Neural progenitor cell (in vitro differentiated cells): Measurements from ENCODE around the gene MBP. TPM values are rescaled to one million over a fixed set of nuclear protein-coding genes. Genes with fewer than 3 reads are reported as not detected.

ENCODE experiments used
- DNase-seq: peaks from one replicate; pipeline ENCODE4 v3.0.0-alpha.2; 2016; ENCODE audit warnings: low spot score
- H2AFZ ChIP-seq: fragments of 200-600 bp; sonication (generic); replicated peaks from 2 replicates; pipeline ENCODE4 v1.6.1; 2016; ENCODE audit warnings: antibody characterized with exemption
- H3F3A ChIP-seq: fragments of 200-600 bp; sonication (generic); 2 replicates; pipeline ENCODE4 v1.6.1; 2016; ENCODE audit warnings: antibody characterized with exemption, low read depth
- H3K27ac ChIP-seq: fragments of 200-600 bp; sonication (generic); 2 replicates; pipeline ENCODE4 v1.5.1; 2016; ENCODE audit warnings: mild to moderate bottlenecking
- H3K27me3 ChIP-seq: fragments of 200-600 bp; sonication (generic); 2 replicates; pipeline ENCODE4 v1.6.1; 2016; ENCODE audit warnings: mild to moderate bottlenecking, moderate library complexity
- H3K36me3 ChIP-seq: fragments of 200-600 bp; sonication (generic); 2 replicates; pipeline ENCODE4 v1.5.1; 2016
- H3K4me1 ChIP-seq: fragments of 200-600 bp; sonication (generic); 2 replicates; pipeline ENCODE4 v1.6.1; 2016; ENCODE audit warnings: mixed run types
- H3K4me2 ChIP-seq: fragments of 200-600 bp; sonication (generic); 2 replicates; pipeline ENCODE4 v1.6.1; 2016
- H3K4me3 ChIP-seq: fragments of 200-600 bp; sonication (generic); 2 replicates; pipeline ENCODE4 v1.5.1; 2016
- H3K79me2 ChIP-seq: fragments of 200-600 bp; sonication (generic); 2 replicates; pipeline ENCODE4 v1.6.1; 2016; ENCODE audit warnings: low read depth
- H3K9ac ChIP-seq: fragments of 200-600 bp; sonication (generic); 2 replicates; pipeline ENCODE4 v1.6.1; 2016
- H3K9me3 ChIP-seq: fragments of 200-600 bp; sonication (generic); 2 replicates; pipeline ENCODE4 v1.5.1; 2016; ENCODE audit warnings: low read depth
- H4K20me1 ChIP-seq: fragments of 200-600 bp; sonication (generic); 2 replicates; pipeline ENCODE4 v1.6.1; 2016; ENCODE audit warnings: low read depth
- H3K27ac Mint-ChIP-seq: 3 replicates; pipeline ENCODE4 v1.8.0; 2021; ENCODE audit warnings: mixed read lengths
- H3K27me3 Mint-ChIP-seq: 2 replicates; pipeline ENCODE4 v1.8.0; 2022; ENCODE audit warnings: low read depth, mild to moderate bottlenecking, inconsistent platforms, moderate library complexity, mixed read lengths; ENCODE audit not compliant: insufficient read depth
- H3K36me3 Mint-ChIP-seq: 3 replicates; pipeline ENCODE4 v1.8.0; 2021; ENCODE audit warnings: mixed read lengths
- H3K4me1 Mint-ChIP-seq: 3 replicates; pipeline ENCODE4 v1.8.0; 2021; ENCODE audit warnings: mixed read lengths
- H3K4me3 Mint-ChIP-seq: 3 replicates; pipeline ENCODE4 v1.8.0; 2021; ENCODE audit warnings: mild to moderate bottlenecking, moderate library complexity, mixed read lengths
- H3K9me3 Mint-ChIP-seq: 3 replicates; pipeline ENCODE4 v1.8.0; 2020; ENCODE audit warnings: mixed read lengths
- CTCF ChIP-seq: fragments of 200-600 bp; sonication (generic); IDR thresholded peaks from 2 replicates; pipeline ENCODE4 v1.5.1; 2017; ENCODE audit warnings: antibody characterized with exemption, mild to moderate bottlenecking
- EZH2 ChIP-seq: fragments of 200-600 bp; sonication (generic); IDR thresholded peaks from 2 replicates; pipeline ENCODE4 v1.6.1; 2017; ENCODE audit warnings: antibody characterized with exemption, mild to moderate bottlenecking, moderate library complexity
- EZH2phosphoT487 ChIP-seq: fragments of 200-600 bp; sonication (generic); IDR thresholded peaks from 2 replicates; pipeline ENCODE4 v1.6.1; 2017; ENCODE audit warnings: antibody characterized with exemption
- total RNA-seq: library from RNA; depleted of rRNA; stranded (reverse); fragments of >200 nt; gene quantifications from 2 replicates; pipeline ENCODE4 v1.2.3, GENCODE V29; 2015; ENCODE audit warnings: low replicate concordance

MBP gene
- total RNA-seq, 1 donor from 2014 or later = 0.64 TPM

- H3K9me3 ChIP-seq = no peaks in the 10 kb centered on the region
- Mint-ChIP-seq H3K36me3 (no peaks in the 10 kb centered on the region), H3K27me3 (no peaks in the 10 kb centered on the region), H3K4me1 (peaks cover 32% of the 10 kb centered on the region), H3K27ac (no peak overlapping the region), H3K9me3 (no peaks in the 10 kb centered on the region), H3K4me3 (no peak overlapping the region)
- no peak overlapping the region for H2AFZ ChIP-seq
- no peak overlapping the region for H3K4me2 ChIP-seq
- H4K20me1 ChIP-seq = no peaks in the 10 kb centered on the region
- H3F3A ChIP-seq = peaks cover 13% of the 10 kb centered on the region
- no peak overlapping the region for H3K9ac ChIP-seq
- H3K4me1 ChIP-seq = peaks cover 16% of the 10 kb centered on the region
- no peaks in the 10 kb centered on the region for H3K27me3 ChIP-seq
- no peak for TF ChIP-seq EZH2phosphoT487
- no peak for TF ChIP-seq CTCF
- no peak for TF ChIP-seq EZH2
- H3K4me3 ChIP-seq = no peak overlapping the region
- no peak for DNase-seq
- no peak overlapping the region for H3K27ac ChIP-seq
- no peaks in the 10 kb centered on the region for H3K79me2 ChIP-seq
- no peaks in the 10 kb centered on the region for H3K36me3 ChIP-seq
Measured at GRCh38 chr18:77066689-77067088, 65.9 kb downstream of the MBP start.

GRCh38 chr18:77066101-77066500 is 66.5 kb downstream of the MBP start:
- Histone ChIP-seq H3F3A (peaks cover 13% of the 10 kb centered on the region), H3K4me2 (no peak overlapping the region), H4K20me1 (no peaks in the 10 kb centered on the region), H3K4me3 (no peak overlapping the region), H3K9ac (no peak overlapping the region), H3K36me3 (no peaks in the 10 kb centered on the region), H2AFZ (no peak overlapping the region), H3K27ac (no peak overlapping the region), H3K27me3 (no peaks in the 10 kb centered on the region), H3K79me2 (no peaks in the 10 kb centered on the region), H3K4me1 (peaks cover 16% of the 10 kb centered on the region), H3K9me3 (no peaks in the 10 kb centered on the region)
- TF ChIP-seq CTCF (no peak), EZH2 (no peak), EZH2phosphoT487 (no peak)
- Mint-ChIP-seq H3K36me3 (no peaks in the 10 kb centered on the region), H3K27me3 (no peaks in the 10 kb centered on the region), H3K4me1 (peaks cover 34% of the 10 kb centered on the region), H3K27ac (no peak overlapping the region), H3K9me3 (no peaks in the 10 kb centered on the region), H3K4me3 (no peak overlapping the region)
- no peak for DNase-seq

GRCh38 chr18:77065221-77065981 is 67.2 kb downstream of the MBP start:
- H3K4me3 Mint-ChIP-seq = no peak overlapping the region
- H3K9me3 Mint-ChIP-seq = no peaks in the 10 kb centered on the region
- no peaks in the 10 kb centered on the region for H3K27me3 ChIP-seq
- peaks cover 35% of the 10 kb centered on the region for H3K4me1 Mint-ChIP-seq
- peaks cover 16% of the 10 kb centered on the region for H3K4me1 ChIP-seq
- H3K9ac ChIP-seq = no peak overlapping the region
- no peak overlapping the region for H3K27ac Mint-ChIP-seq
- no peak overlapping the region for H3K27ac ChIP-seq
- no peaks in the 10 kb centered on the region for H3K9me3 ChIP-seq
- H3K79me2 ChIP-seq = no peaks in the 10 kb centered on the region
- TF ChIP-seq CTCF (no peak), EZH2 (no peak), EZH2phosphoT487 (no peak)
- no peaks in the 10 kb centered on the region for H4K20me1 ChIP-seq
- no peaks in the 10 kb centered on the region for H3K36me3 Mint-ChIP-seq
- peaks cover 13% of the 10 kb centered on the region for H3F3A ChIP-seq
- H3K4me2 ChIP-seq = no peak overlapping the region
- H3K36me3 ChIP-seq = no peaks in the 10 kb centered on the region
- no peak overlapping the region for H2AFZ ChIP-seq
- H3K4me3 ChIP-seq = no peak overlapping the region
- no peak for DNase-seq
- H3K27me3 Mint-ChIP-seq = no peaks in the 10 kb centered on the region
